Keratinocyte (primary cell): ENCODE results near the gene CCSER1. TPM values are rescaled to one million over a fixed set of nuclear protein-coding genes. Genes with fewer than 3 reads are reported as not detected.

Source experiments
- DNase-seq: peaks from one replicate; pipeline ENCODE4 v3.0.0-alpha.2; 2011; ENCODE audit warnings: low read depth, missing footprints, low spot score
- FAIRE-seq: peaks from 2 replicates; lab custom pipeline; 2011; peaks lifted over from hg19 to GRCh38; lab: Jason Lieb, UNC
- H2AFZ ChIP-seq: 2 replicates; pipeline ENCODE4 v1.6.0; 2012; ENCODE audit warnings: low read length, control low read depth, inconsistent platforms; ENCODE audit not compliant: control insufficient read depth
- H3K27ac ChIP-seq: 2 replicates; pipeline ENCODE4 v1.5.1; 2011; ENCODE audit warnings: low read length; ENCODE audit not compliant: control insufficient read depth, insufficient read depth
- H3K27me3 ChIP-seq: 3 replicates; pipeline ENCODE4 v1.6.0; 2011; ENCODE audit warnings: low read length; ENCODE audit not compliant: control insufficient read depth, insufficient read depth; ENCODE audit errors: extremely low read depth
- H3K36me3 ChIP-seq, 2 experiments: 2 replicates in 1 of 2; 3 replicates in 1 of 2; pipeline ENCODE4 v1.5.1; 2011; ENCODE audit warnings: low read length in 2 of 2, mild to moderate bottlenecking in 1 of 2; ENCODE audit not compliant: control insufficient read depth in 2 of 2, insufficient read depth in 2 of 2; ENCODE audit errors: extremely low read depth in 1 of 2
- H3K4me1 ChIP-seq: 3 replicates; pipeline ENCODE4 v1.5.1; 2011; ENCODE audit warnings: low read length; ENCODE audit not compliant: control insufficient read depth, insufficient read depth; ENCODE audit errors: extremely low read depth
- H3K4me2 ChIP-seq: 3 replicates; pipeline ENCODE4 v1.6.0; 2011; ENCODE audit warnings: low read depth, low read length; ENCODE audit not compliant: control insufficient read depth, insufficient read depth; ENCODE audit errors: extremely low read depth
- H3K4me3 ChIP-seq, 3 experiments: fragments of 200-600 bp in 1 of 3; sonication (generic) in 1 of 3; 2 replicates in 2 of 3; 3 replicates in 1 of 3; pipeline ENCODE4 v1.5.1; 2011 to 2016; ENCODE audit warnings: low read length in 3 of 3, mild to moderate bottlenecking in 3 of 3, control low read depth in 2 of 3, inconsistent platforms in 1 of 3, low read depth in 1 of 3, mixed read lengths in 1 of 3, mixed run types in 1 of 3, moderate library complexity in 1 of 3; ENCODE audit not compliant: control insufficient read depth in 2 of 3, insufficient read depth in 2 of 3; ENCODE audit errors: extremely low read depth in 1 of 3
- H3K79me2 ChIP-seq: 2 replicates; pipeline ENCODE4 v1.6.0; 2012; ENCODE audit warnings: low read length; ENCODE audit not compliant: control insufficient read depth, insufficient read depth
- H3K9ac ChIP-seq: 3 replicates; pipeline ENCODE4 v1.6.0; 2011; ENCODE audit warnings: low read length; ENCODE audit not compliant: control insufficient read depth, insufficient read depth; ENCODE audit errors: extremely low read depth
- H3K9me1 ChIP-seq: 3 replicates; pipeline ENCODE4 v1.6.0; 2011; ENCODE audit warnings: low read length; ENCODE audit not compliant: control insufficient read depth, insufficient read depth; ENCODE audit errors: extremely low read depth
- H3K9me3 ChIP-seq: 2 replicates; pipeline ENCODE4 v1.5.1; 2012; ENCODE audit warnings: low read depth, low read length; ENCODE audit not compliant: control insufficient read depth
- H4K20me1 ChIP-seq: 3 replicates; pipeline ENCODE4 v1.6.0; 2011; ENCODE audit warnings: low read length; ENCODE audit not compliant: control insufficient read depth, insufficient read depth; ENCODE audit errors: extremely low read depth
- EZH2 ChIP-seq: IDR thresholded peaks from one replicate; pipeline ENCODE4 v1.6.1; 2012; ENCODE audit warnings: inconsistent platforms, mild to moderate bottlenecking, low read length, moderate library complexity
- dilution Hi-C: fragments of 300-500 bp; cut with MboI; formaldehyde crosslinking; loops from one replicate; pipeline ENCODE4 v1.7.0; 2020; ENCODE audit warnings: low sequenced_read_pairs; ENCODE audit not compliant: extremely low pct_ligation_motif_present
- polyA plus RNA-seq, 5 experiments: library from polyadenylated mRNA; depleted of rRNA in 3 of 5; stranded (reverse) in 3 of 5; stranded (forward) in 1 of 5; unstranded in 1 of 5; fragments of >200 nt; gene quantifications; 1 replicate in 1 of 5; 2 replicates in 3 of 5; 3 replicates in 1 of 5; pipeline versions ENCODE4 v1.2.1 to v1.2.3, GENCODE V29; 2011 to 2012; ENCODE audit warnings: missing spikeins in 2 of 5, low read depth in 1 of 5, low replicate concordance in 1 of 5
- TF ChIP-seq, protein P1 (sequence below), 3 experiments: IDR thresholded peaks in 1 of 3; conservative IDR thresholded peaks in 1 of 3; optimal IDR thresholded peaks in 1 of 3; 2 replicates in 2 of 3; 3 replicates in 1 of 3; pipeline versions ENCODE3 to v1.5.1; 2011; ENCODE audit warnings: low read length in 3 of 3, mild to moderate bottlenecking in 3 of 3, moderate library complexity in 2 of 3, control low read depth in 1 of 3, inconsistent platforms in 1 of 3; ENCODE audit not compliant: insufficient read depth in 2 of 3; ENCODE audit errors: extremely low read depth in 1 of 3

The CCSER1 gene
- polyA plus RNA-seq, 1 donor (not counting 4 experiments of a cell fraction or from before 2014, with no cell fraction given), result 1.2 TPM

DNA sequence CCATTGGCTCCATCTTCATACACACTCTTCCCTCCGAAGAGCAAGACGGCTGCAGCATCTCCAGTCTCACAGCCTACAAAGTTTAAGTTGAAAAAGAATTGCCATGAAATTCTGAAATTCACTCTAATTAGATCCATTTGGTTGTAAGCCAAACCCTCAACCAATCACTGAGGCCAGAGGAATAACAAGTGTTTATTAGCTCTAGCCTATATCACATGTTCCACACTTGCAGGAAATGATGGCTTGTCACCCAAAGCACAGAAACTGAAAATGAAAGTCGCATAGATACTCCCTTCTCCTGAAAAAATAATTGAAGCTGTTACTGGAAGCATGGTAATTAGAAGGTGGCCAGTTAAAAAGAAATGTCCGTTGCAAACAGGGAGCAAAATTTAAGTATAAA lies 1071.8 kb downstream of the CCSER1 start:
- dilution Hi-C loops, result no loop called here
- Histone ChIP-seq H3K27ac (no peak overlapping the region), H3K4me3 (no peak overlapping the region), H3K27me3 (no peaks in the 10 kb centered on the region), H3K36me3 (no peaks in the 10 kb centered on the region), H3K4me2 (no peak overlapping the region), H3K4me1 (no peaks in the 10 kb centered on the region), H2AFZ (no peak overlapping the region), H3K9me3 (no peaks in the 10 kb centered on the region), H3K9me1 (no peaks in the 10 kb centered on the region), H3K9ac (no peak overlapping the region), H3K79me2 (no peaks in the 10 kb centered on the region), H4K20me1 (no peaks in the 10 kb centered on the region)
- DNase-seq (no peak), FAIRE-seq (no peak)
- TF ChIP-seq, protein P1, sequence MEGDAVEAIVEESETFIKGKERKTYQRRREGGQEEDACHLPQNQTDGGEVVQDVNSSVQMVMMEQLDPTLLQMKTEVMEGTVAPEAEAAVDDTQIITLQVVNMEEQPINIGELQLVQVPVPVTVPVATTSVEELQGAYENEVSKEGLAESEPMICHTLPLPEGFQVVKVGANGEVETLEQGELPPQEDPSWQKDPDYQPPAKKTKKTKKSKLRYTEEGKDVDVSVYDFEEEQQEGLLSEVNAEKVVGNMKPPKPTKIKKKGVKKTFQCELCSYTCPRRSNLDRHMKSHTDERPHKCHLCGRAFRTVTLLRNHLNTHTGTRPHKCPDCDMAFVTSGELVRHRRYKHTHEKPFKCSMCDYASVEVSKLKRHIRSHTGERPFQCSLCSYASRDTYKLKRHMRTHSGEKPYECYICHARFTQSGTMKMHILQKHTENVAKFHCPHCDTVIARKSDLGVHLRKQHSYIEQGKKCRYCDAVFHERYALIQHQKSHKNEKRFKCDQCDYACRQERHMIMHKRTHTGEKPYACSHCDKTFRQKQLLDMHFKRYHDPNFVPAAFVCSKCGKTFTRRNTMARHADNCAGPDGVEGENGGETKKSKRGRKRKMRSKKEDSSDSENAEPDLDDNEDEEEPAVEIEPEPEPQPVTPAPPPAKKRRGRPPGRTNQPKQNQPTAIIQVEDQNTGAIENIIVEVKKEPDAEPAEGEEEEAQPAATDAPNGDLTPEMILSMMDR (optimal IDR thresholded peaks at IDR 0.05 in 1 of 3, IDR thresholded peaks at IDR 0.05 in 1 of 3, conservative IDR thresholded peaks at IDR 0.05 in 1 of 3; ENCODE audit: extremely low read depth in 1 of 3, insufficient read depth in 2 of 3, low read length in 3 of 3), result no peak
- TF ChIP-seq EZH2, result no peak

DNA sequence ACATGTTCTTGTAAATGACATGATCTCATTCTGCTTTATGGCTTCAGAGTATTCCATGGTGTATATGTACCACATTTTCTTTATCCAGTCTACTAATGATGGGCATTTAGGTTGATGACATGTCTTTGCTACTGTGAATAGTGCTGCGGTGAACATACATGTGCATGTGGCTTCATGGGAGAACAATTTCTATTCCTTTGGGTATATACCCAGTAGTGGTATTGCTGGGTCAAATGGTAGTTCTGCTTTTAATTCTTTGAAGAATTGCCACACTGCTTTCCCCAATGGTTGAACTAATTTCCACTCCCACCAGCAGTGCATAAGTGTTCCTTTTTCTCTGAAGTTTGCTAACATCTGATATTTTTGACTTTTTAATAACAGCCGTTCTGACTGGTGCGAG lies 1080.3 kb downstream of the CCSER1 start:
- no peaks in the 10 kb centered on the region for H3K36me3 ChIP-seq
- H3K27me3 ChIP-seq, result no peaks in the 10 kb centered on the region
- H2AFZ ChIP-seq, result no peak overlapping the region
- no peak overlapping the region for H3K27ac ChIP-seq
- dilution Hi-C loops, result no loop called here
- no peaks in the 10 kb centered on the region for H3K9me1 ChIP-seq
- no peak overlapping the region for H3K4me3 ChIP-seq
- no peak for DNase-seq
- no peaks in the 10 kb centered on the region for H3K9me3 ChIP-seq
- no peak for FAIRE-seq
- no peak overlapping the region for H3K9ac ChIP-seq
- H4K20me1 ChIP-seq, result no peaks in the 10 kb centered on the region
- TF ChIP-seq EZH2, result no peak
- TF ChIP-seq, protein P1 (optimal IDR thresholded peaks at IDR 0.05 in 1 of 3, IDR thresholded peaks at IDR 0.05 in 1 of 3, conservative IDR thresholded peaks at IDR 0.05 in 1 of 3; ENCODE audit: extremely low read depth in 1 of 3, insufficient read depth in 2 of 3, low read length in 3 of 3), result no peak
- H3K4me1 ChIP-seq, result no peaks in the 10 kb centered on the region
- H3K4me2 ChIP-seq, result no peak overlapping the region
- H3K79me2 ChIP-seq, result no peaks in the 10 kb centered on the region
